Loucy (cell line): ENCODE measurements around the gene CREB1.

Experiments
- H2AFZ ChIP-seq: fragments of 200-600 bp; sonication (generic); 2 replicates; pipeline ENCODE4 v1.6.0; 2016; ENCODE audit warnings: antibody characterized with exemption, mild to moderate bottlenecking, low read length, moderate library complexity
- H3F3A ChIP-seq: fragments of 200-600 bp; 2 replicates; pipeline ENCODE4 v1.6.0; 2016; ENCODE audit warnings: antibody characterized with exemption, low read depth, mild to moderate bottlenecking
- H3K27me3 ChIP-seq: fragments of 200-600 bp; sonication (generic); 2 replicates; pipeline ENCODE4 v1.6.1; 2014; ENCODE audit warnings: low read length, mild to moderate bottlenecking; ENCODE audit not compliant: insufficient read depth, poor library complexity, severe bottlenecking
- H3K36me3 ChIP-seq: fragments of 200-600 bp; sonication (generic); 2 replicates; pipeline ENCODE4 v1.6.1; 2016; ENCODE audit warnings: low read length; ENCODE audit not compliant: insufficient read depth
- H3K4me1 ChIP-seq: fragments of 200-600 bp; sonication (generic); 2 replicates; pipeline ENCODE4 v1.5.1; 2014; ENCODE audit warnings: low read length, mild to moderate bottlenecking; ENCODE audit not compliant: insufficient read depth, poor library complexity, severe bottlenecking
- H3K4me2 ChIP-seq: fragments of 200-600 bp; sonication (generic); 2 replicates; pipeline ENCODE4 v1.6.0; 2014; ENCODE audit warnings: antibody characterized with exemption, low read length, low read depth, mild to moderate bottlenecking; ENCODE audit not compliant: poor library complexity, severe bottlenecking
- H3K4me3 ChIP-seq: fragments of 200-600 bp; sonication (generic); 2 replicates; pipeline ENCODE4 v1.5.1; 2014; ENCODE audit warnings: low read length, mild to moderate bottlenecking, mixed read lengths; ENCODE audit not compliant: poor library complexity, severe bottlenecking
- H3K79me2 ChIP-seq: fragments of 200-600 bp; sonication (generic); 2 replicates; pipeline ENCODE4 v1.6.1; 2014; ENCODE audit warnings: low read length; ENCODE audit not compliant: insufficient read depth
- H3K9ac ChIP-seq: fragments of 200-600 bp; sonication (generic); 2 replicates; pipeline ENCODE4 v1.6.0; 2014; ENCODE audit warnings: mild to moderate bottlenecking, low read depth, low read length, moderate library complexity; ENCODE audit not compliant: poor library complexity, severe bottlenecking
- H3K9me2 ChIP-seq: fragments of 200-600 bp; sonication (generic); replicated peaks from 2 replicates; pipeline ENCODE4 v1.6.1; 2016; ENCODE audit warnings: low read depth, low read length, mixed read lengths
- H3K9me3 ChIP-seq: fragments of 200-600 bp; sonication (generic); 2 replicates; pipeline ENCODE4 v1.6.1; 2014; ENCODE audit warnings: mild to moderate bottlenecking, antibody characterized with exemption, low read length, low read depth; ENCODE audit not compliant: insufficient read depth
- H4K20me1 ChIP-seq: fragments of 200-600 bp; sonication (generic); 2 replicates; pipeline ENCODE4 v1.6.0; 2014; ENCODE audit warnings: antibody characterized with exemption, low read length, mild to moderate bottlenecking; ENCODE audit not compliant: insufficient read depth, poor library complexity, severe bottlenecking
- EZH2phosphoT487 ChIP-seq: fragments of 200-600 bp; IDR thresholded peaks from 2 replicates; pipeline ENCODE4 v1.6.1; 2018; ENCODE audit warnings: antibody characterized with exemption, mild to moderate bottlenecking, moderate library complexity, borderline replicate concordance
- TF ChIP-seq, protein P1 (sequence below): fragments of 200-600 bp; sonication (generic); conservative IDR thresholded peaks from 2 replicates; pipeline ENCODE4 v1.5.1; 2014; ENCODE audit warnings: mild to moderate bottlenecking, antibody characterized with exemption, low read length

The CREB1 gene

DNA sequence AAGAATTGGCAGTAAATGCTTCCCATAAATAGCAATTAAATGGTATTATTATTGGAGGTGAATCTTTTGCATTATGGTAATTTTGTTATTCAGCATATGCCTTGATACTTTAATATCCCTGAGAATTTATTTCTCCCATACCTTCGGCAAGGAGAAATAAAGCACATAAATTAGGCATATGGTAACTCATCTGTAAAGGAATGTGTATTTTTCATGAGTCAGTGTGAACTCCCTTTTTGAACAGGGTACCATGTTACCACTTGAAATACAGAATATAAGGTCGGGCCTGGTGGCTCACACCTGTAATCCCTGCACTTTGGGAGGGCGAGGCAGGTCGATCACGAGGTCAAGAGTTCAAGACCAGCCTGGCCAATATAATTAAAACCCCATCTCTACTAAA lies 77.1 kb downstream of the CREB1 start:
- Histone ChIP-seq H3K4me2 (no peak overlapping the region), H3K4me1 (no peaks in the 10 kb centered on the region), H3K36me3 (no peaks in the 10 kb centered on the region; the same call in 1 of the 2 replicates), H3K79me2 (no peaks in the 10 kb centered on the region), H3K27me3 (no peaks in the 10 kb centered on the region), H3F3A (0 out of 2 replicates have a peak, but pooled peaks cover 3% of the 10 kb centered on the region), H2AFZ (no peak overlapping the region), H3K9me3 (no peaks in the 10 kb centered on the region), H3K9ac (no peak overlapping the region), H3K9me2 (no peaks in the 10 kb centered on the region), H3K4me3 (no peak overlapping the region), H4K20me1 (no peaks in the 10 kb centered on the region)
- TF ChIP-seq, protein P1, sequence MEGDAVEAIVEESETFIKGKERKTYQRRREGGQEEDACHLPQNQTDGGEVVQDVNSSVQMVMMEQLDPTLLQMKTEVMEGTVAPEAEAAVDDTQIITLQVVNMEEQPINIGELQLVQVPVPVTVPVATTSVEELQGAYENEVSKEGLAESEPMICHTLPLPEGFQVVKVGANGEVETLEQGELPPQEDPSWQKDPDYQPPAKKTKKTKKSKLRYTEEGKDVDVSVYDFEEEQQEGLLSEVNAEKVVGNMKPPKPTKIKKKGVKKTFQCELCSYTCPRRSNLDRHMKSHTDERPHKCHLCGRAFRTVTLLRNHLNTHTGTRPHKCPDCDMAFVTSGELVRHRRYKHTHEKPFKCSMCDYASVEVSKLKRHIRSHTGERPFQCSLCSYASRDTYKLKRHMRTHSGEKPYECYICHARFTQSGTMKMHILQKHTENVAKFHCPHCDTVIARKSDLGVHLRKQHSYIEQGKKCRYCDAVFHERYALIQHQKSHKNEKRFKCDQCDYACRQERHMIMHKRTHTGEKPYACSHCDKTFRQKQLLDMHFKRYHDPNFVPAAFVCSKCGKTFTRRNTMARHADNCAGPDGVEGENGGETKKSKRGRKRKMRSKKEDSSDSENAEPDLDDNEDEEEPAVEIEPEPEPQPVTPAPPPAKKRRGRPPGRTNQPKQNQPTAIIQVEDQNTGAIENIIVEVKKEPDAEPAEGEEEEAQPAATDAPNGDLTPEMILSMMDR: no peak
- TF ChIP-seq EZH2phosphoT487: no peak

GRCh38 chr2:207612714-207613113 lies 83.0 kb downstream of the CREB1 start:
- no peaks in the 10 kb centered on the region for H3F3A ChIP-seq
- H3K36me3 ChIP-seq: peaks cover 22% of the 10 kb centered on the region; the same call in 1 of the 2 replicates
- H4K20me1 ChIP-seq: no peaks in the 10 kb centered on the region
- no peak overlapping the region for H3K4me2 ChIP-seq
- H3K27me3 ChIP-seq: no peaks in the 10 kb centered on the region
- H3K9ac ChIP-seq: no peak overlapping the region
- no peak overlapping the region for H2AFZ ChIP-seq
- no peak overlapping the region for H3K4me3 ChIP-seq
- peaks cover 3% of the 10 kb centered on the region for H3K4me1 ChIP-seq
- H3K9me2 ChIP-seq: no peaks in the 10 kb centered on the region
- TF ChIP-seq, protein P1: no peak
- no peak for TF ChIP-seq EZH2phosphoT487
- H3K9me3 ChIP-seq: no peaks in the 10 kb centered on the region
- peaks cover 17% of the 10 kb centered on the region; the same call in 1 of the 2 replicates for H3K79me2 ChIP-seq

GRCh38 chr2:207614824-207615223 lies 85.1 kb downstream of the CREB1 start:
- H3K9ac ChIP-seq: no peak overlapping the region
- H3F3A ChIP-seq: no peaks in the 10 kb centered on the region
- no peaks in the 10 kb centered on the region for H3K27me3 ChIP-seq
- H2AFZ ChIP-seq: no peak overlapping the region
- TF ChIP-seq, protein P1: no peak
- no peak overlapping the region for H3K4me3 ChIP-seq
- peaks cover 32% of the 10 kb centered on the region for H3K79me2 ChIP-seq
- peaks cover 13% of the 10 kb centered on the region for H3K4me1 ChIP-seq
- H3K4me2 ChIP-seq: no peak overlapping the region
- peaks cover 7% of the 10 kb centered on the region for H4K20me1 ChIP-seq
- H3K36me3 ChIP-seq: peaks cover 25% of the 10 kb centered on the region; the same call in 1 of the 2 replicates
- H3K9me2 ChIP-seq: no peaks in the 10 kb centered on the region
- H3K9me3 ChIP-seq: no peaks in the 10 kb centered on the region
